Hematopoietic multipotent progenitor cell treated with erythropoietin and hydrocortisone succinate and interleukin-3 and kit ligand, for 15 days (in vitro differentiated cells): ENCODE measurements around the gene UHRF2.
A peak's percentile ranks its signal among the peaks of the same experiment; 100 is the strongest.
"Not testable (repeated sequence)": the region's sequence is repeated elsewhere in the genome, so short reads cannot be mapped to it uniquely, and the experiment has no call there.

Source experiments
- DNase-seq: peaks from one replicate; pipeline ENCODE4 v3.0.0-alpha.2; 2015; ENCODE audit warnings: low spot score

Gene UHRF2

GRCh38 chr9:6412487-6413364 is at the start of gene UHRF2:
TSS of gene UHRF2 (plus strand) at chr9:6413199. CDS start at chr9:6413491, 292 bp downstream.
- DNase-seq: peak; percentile 97

GRCh38 chr9:6367128-6367890 is 45.7 kb upstream of the UHRF2 start:
- DNase-seq: no peak

- DNase-seq: no peak
These were observed 44.2 kb upstream of the UHRF2 start for GRCh38 chr9:6368831-6369230.

- DNase-seq: not testable (repeated sequence)
These were observed 31.5 kb upstream of the UHRF2 start for GRCh38 chr9:6381477-6382012.

GRCh38 chr9:6382681-6383080 is 30.3 kb upstream of the UHRF2 start:
- DNase-seq: no peak

GRCh38 chr9:6383551-6384225 is 29.3 kb upstream of the UHRF2 start:
- no peak for DNase-seq

GRCh38 chr9:6384732-6385131 is 28.3 kb upstream of the UHRF2 start:
- DNase-seq: no peak

GRCh38 chr9:6399071-6399470 is 13.9 kb upstream of the UHRF2 start:
- no peak for DNase-seq

GRCh38 chr9:6405371-6405770 is 7.6 kb upstream of the UHRF2 start:
- DNase-seq: no peak

GRCh38 chr9:6407778-6408177 is 5.2 kb upstream of the UHRF2 start:
- no peak for DNase-seq

GRCh38 chr9:6408320-6408719 is 4.7 kb upstream of the UHRF2 start:
- no peak for DNase-seq

GRCh38 chr9:6409811-6410210 is 3.2 kb upstream of the UHRF2 start:
- no peak for DNase-seq

- DNase-seq: no peak
These were observed 2.4 kb upstream of the UHRF2 start for GRCh38 chr9:6410633-6411032.

- DNase-seq: peak; percentile 26
These were observed 607 bp downstream of the UHRF2 start for GRCh38 chr9:6413365-6414246.

GRCh38 chr9:6414247-6414641 is 1.2 kb downstream of the UHRF2 start:
- peak; percentile 20 for DNase-seq

- DNase-seq: peak; percentile 26
These were observed 2.3 kb downstream of the UHRF2 start for GRCh38 chr9:6415266-6415665.

- no peak for DNase-seq
These were observed 4.2 kb downstream of the UHRF2 start for GRCh38 chr9:6417186-6417585.

GRCh38 chr9:6418764-6419163 is 5.8 kb downstream of the UHRF2 start:
- DNase-seq: no peak

- DNase-seq: no peak
These were observed 11.9 kb downstream of the UHRF2 start for GRCh38 chr9:6424940-6425339.

GRCh38 chr9:6426117-6426516 is 13.1 kb downstream of the UHRF2 start:
- no peak for DNase-seq
